ENCODE data around the gene TNPO2. TPM values are rescaled to one million over a fixed set of nuclear protein-coding genes. Genes with fewer than 3 reads are reported as not detected.
A peak's percentile ranks its signal among the peaks of the same experiment; 100 is the strongest.
"Not testable (repeated sequence)": the region's sequence is repeated elsewhere in the genome, so short reads cannot be mapped to it uniquely, and the experiment has no call there.

The TNPO2 gene
- polyA plus RNA-seq, 1 experiment, result 77.3 TPM

DNA sequence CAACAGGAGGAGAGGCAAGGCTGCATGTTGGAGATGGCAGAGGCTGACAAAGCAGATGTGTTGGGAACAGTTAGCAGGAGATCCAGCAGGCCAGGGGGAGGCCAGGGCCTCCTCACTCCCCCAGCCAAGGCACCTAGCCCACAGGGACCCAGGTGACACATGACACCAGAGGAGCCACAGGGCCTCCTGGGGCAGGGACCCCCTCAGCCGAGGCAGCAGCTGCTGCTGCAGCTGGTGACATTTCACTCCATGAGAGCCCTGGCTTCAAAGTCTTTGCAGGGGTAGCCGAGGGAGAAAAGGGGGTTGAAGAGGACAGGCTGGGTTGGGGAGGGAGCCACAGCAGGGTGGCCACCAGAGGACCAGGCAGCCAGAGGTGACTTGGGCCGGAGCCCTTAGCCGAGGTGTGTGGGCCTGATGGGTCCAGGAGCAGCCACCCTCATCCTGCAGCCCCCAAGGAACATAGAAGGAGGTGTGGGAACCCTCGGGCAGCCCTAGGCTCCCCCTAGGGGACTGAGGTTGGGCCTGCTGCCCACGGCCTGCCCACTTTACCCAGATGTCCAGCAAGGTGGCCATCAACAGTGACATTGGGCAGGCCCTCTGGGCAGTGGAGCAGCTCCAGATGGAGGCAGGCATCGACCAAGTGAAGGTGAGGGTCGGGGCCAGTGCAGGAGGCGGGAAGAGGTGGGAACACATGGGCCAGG, 36.1 kb downstream of the TNPO2 start, which contains the start of gene GNG14:
Gene GNG14 (plus strand): TSS at position 503 of the 701 bp plus-strand sequence. CDS start 51 bp downstream, at position 554.
- CTCF ChIA-PET, result interaction anchor here (1.7 kb wide), 1 partner anchor 11 kb away, joined by 4 read pairs; no protein-coding TSS in a partner anchor
- POLR2A ChIA-PET, result no interaction called here

DNA sequence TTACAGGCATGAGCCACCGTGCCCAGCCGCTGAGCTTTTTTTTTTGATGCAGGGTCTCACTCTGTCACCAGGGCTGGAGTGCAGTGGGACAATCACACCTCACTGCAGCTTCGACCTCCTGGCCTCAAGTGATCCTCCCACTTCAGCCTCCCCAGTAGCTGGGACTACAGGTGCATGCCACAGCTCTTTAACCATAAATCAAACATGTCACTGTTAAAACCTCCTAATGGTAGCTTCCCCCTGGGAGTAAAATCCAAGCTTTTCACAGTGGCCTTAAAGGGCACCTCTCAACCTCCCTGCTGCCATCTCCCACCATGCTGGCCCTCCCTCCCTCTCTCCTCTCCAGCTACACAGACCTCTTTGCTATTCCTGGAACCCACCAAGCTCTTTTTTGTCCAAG, 37.9 kb downstream of the TNPO2 start:
- H3K27me3 ChIP-seq (ENCODE audit: control insufficient read depth, insufficient read depth, low read length), result no peaks in the 10 kb centered on the region
- no peak for DNase-seq (ENCODE audit: low read depth)
- TF ChIP-seq, protein P1, sequence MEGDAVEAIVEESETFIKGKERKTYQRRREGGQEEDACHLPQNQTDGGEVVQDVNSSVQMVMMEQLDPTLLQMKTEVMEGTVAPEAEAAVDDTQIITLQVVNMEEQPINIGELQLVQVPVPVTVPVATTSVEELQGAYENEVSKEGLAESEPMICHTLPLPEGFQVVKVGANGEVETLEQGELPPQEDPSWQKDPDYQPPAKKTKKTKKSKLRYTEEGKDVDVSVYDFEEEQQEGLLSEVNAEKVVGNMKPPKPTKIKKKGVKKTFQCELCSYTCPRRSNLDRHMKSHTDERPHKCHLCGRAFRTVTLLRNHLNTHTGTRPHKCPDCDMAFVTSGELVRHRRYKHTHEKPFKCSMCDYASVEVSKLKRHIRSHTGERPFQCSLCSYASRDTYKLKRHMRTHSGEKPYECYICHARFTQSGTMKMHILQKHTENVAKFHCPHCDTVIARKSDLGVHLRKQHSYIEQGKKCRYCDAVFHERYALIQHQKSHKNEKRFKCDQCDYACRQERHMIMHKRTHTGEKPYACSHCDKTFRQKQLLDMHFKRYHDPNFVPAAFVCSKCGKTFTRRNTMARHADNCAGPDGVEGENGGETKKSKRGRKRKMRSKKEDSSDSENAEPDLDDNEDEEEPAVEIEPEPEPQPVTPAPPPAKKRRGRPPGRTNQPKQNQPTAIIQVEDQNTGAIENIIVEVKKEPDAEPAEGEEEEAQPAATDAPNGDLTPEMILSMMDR (IDR thresholded peaks at IDR 0.05; ENCODE audit: insufficient read depth, low read depth, low read length), result no peak
- peaks cover 5% of the 10 kb centered on the region for H3K36me3 ChIP-seq (ENCODE audit: control insufficient read depth, insufficient read depth, low read length)
- no peak overlapping the region for H3K4me3 ChIP-seq (ENCODE audit: low read depth, low read length)
- ChIA-PET POLR2A (no interaction called here), CTCF (interaction anchor here (1.1 to 1.7 kb wide), 3 partner anchors 9 to 162 kb away, joined by 3 to 5 read pairs (median 4); no protein-coding TSS in a partner anchor)

More for the DNA sequence above, 36.1 kb downstream of the TNPO2 start, which contains the start of gene GNG14:
- H3K27me3 ChIP-seq (ENCODE audit: control insufficient read depth, insufficient read depth, low read length), result no peaks in the 10 kb centered on the region
- H3K4me3 ChIP-seq (ENCODE audit: low read depth, low read length), result no peak within 1 kb of the TSS
- DNase-seq (ENCODE audit: low read depth), result no peak
- TF ChIP-seq, protein P1 (IDR thresholded peaks at IDR 0.05; ENCODE audit: insufficient read depth, low read depth, low read length), result no peak
- peaks cover 6% of the 10 kb centered on the region for H3K36me3 ChIP-seq (ENCODE audit: control insufficient read depth, insufficient read depth, low read length)

GRCh38 chr19:12681074-12681987, 42.4 kb downstream of the TNPO2 start, which contains the start of gene DHPS:
TSS of gene DHPS (minus strand) at chr19:12681880. CDS start at chr19:12681766, 114 bp downstream.
- CTCF ChIA-PET, result interaction anchor here (0.6 to 2.5 kb wide), 5 partner anchors 9 to 126 kb away, joined by 3 to 9 read pairs (median 3); no protein-coding TSS in a partner anchor
- Histone ChIP-seq H3K36me3 (ENCODE audit: control insufficient read depth, insufficient read depth, low read length) (peaks cover 11% of the 10 kb centered on the region), H3K27me3 (ENCODE audit: control insufficient read depth, insufficient read depth, low read length) (no peaks in the 10 kb centered on the region), H3K4me3 (ENCODE audit: low read depth, low read length) (peak within 1 kb of the TSS; percentile 66)
- DNase-seq (ENCODE audit: low read depth), result peak; percentile 85
- TF ChIP-seq, protein P1 (IDR thresholded peaks at IDR 0.05; ENCODE audit: insufficient read depth, low read depth, low read length), result no peak
- POLR2A ChIA-PET, result no interaction called here

- TF ChIP-seq, protein P1 (IDR thresholded peaks at IDR 0.05; ENCODE audit: insufficient read depth, low read depth, low read length), result no peak
- ChIA-PET CTCF (interaction anchor here (1.0 to 2.5 kb wide), 3 partner anchors 8 to 78 kb away, joined by 4 to 9 read pairs (median 5); no protein-coding TSS in a partner anchor), POLR2A (no interaction called here)
- DNase-seq (ENCODE audit: low read depth), result no peak
- Histone ChIP-seq H3K36me3 (ENCODE audit: control insufficient read depth, insufficient read depth, low read length) (peaks cover 21% of the 10 kb centered on the region), H3K4me3 (ENCODE audit: low read depth, low read length) (no peak overlapping the region), H3K27me3 (ENCODE audit: control insufficient read depth, insufficient read depth, low read length) (no peaks in the 10 kb centered on the region)
Observed at GRCh38 chr19:12680034-12680433, 43.7 kb downstream of the TNPO2 start.

- ChIA-PET CTCF (interaction anchor here (0.7 to 3.9 kb wide), 5 partner anchors 9 to 169 kb away, joined by 3 to 16 read pairs (median 4); no protein-coding TSS in a partner anchor), POLR2A (interaction anchor here (0.5 kb wide), 1 partner anchor 72 kb away, joined by 4 read pairs; no protein-coding TSS in a partner anchor)
- not testable (repeated sequence) for DNase-seq (ENCODE audit: low read depth); H3K4me3 ChIP-seq (ENCODE audit: low read depth, low read length); H3K27me3 ChIP-seq (ENCODE audit: control insufficient read depth, insufficient read depth, low read length)
- H3K36me3 ChIP-seq (ENCODE audit: control insufficient read depth, insufficient read depth, low read length), result peaks cover 30% of the 10 kb centered on the region
Observed at GRCh38 chr19:12678039-12678438, 45.7 kb downstream of the TNPO2 start.
